ENCODE results near the gene PODXL. TPM values are rescaled to one million over a fixed set of nuclear protein-coding genes. Genes with fewer than 3 reads are reported as not detected.

PODXL gene
- total RNA-seq, 1 experiment from 2014 or later = 727 TPM

GRCh38 chr7:131507592-131508331 lies 48.7 kb downstream of the PODXL start:
- WGBS (ENCODE audit: extremely low coverage, insufficient read length, low lambda C conversion rate) = no CpG with 5 or more reads among the region's 14 CpGs
- Histone ChIP-seq H2BK5ac (ENCODE audit: insufficient read length, low read length) (no peak overlapping the region), H3K9ac (ENCODE audit: extremely low read depth, insufficient read length, low read length) (no peak overlapping the region), H3K4me2 (ENCODE audit: insufficient read depth, insufficient read length, low read length) (no peak overlapping the region), H3K9me3 (ENCODE audit: control insufficient read depth, low read depth, low read length) (no peaks in the 10 kb centered on the region), H4K91ac (ENCODE audit: insufficient read length, low read depth, low read length) (no peak overlapping the region), H3K23me2 (ENCODE audit: insufficient read length, low read depth, low read length, poor library complexity, severe bottlenecking) (no peaks in the 10 kb centered on the region), H2AFZ (ENCODE audit: low read length) (no peak overlapping the region), H3K4me1 (ENCODE audit: insufficient read depth, low read length) (no peaks in the 10 kb centered on the region), H4K20me1 (ENCODE audit: control insufficient read depth, insufficient read depth, insufficient read length) (peaks cover 3% of the 10 kb centered on the region), H3K14ac (ENCODE audit: insufficient read depth, low read length) (no peak overlapping the region), H4K5ac (ENCODE audit: insufficient read length, low read depth, low read length) (no peak overlapping the region), H2BK20ac (ENCODE audit: low read depth, low read length, poor library complexity, severe bottlenecking) (no peak overlapping the region), H2BK120ac (ENCODE audit: low read depth, low read length, poor library complexity, severe bottlenecking) (no peak overlapping the region), H3K27ac (ENCODE audit: insufficient read length, low read depth, low read length) (no peak overlapping the region), H2BK15ac (ENCODE audit: low read depth, low read length) (no peak overlapping the region), H3K27me3 (ENCODE audit: insufficient read depth, low read length) (no peaks in the 10 kb centered on the region), H3K56ac (ENCODE audit: insufficient read length, low read depth, low read length) (no peak overlapping the region), H3K18ac (ENCODE audit: insufficient read length, low read depth, low read length) (no peak overlapping the region), H3T11ph (ENCODE audit: low read length) (no peak overlapping the region), H3K4ac (ENCODE audit: low read depth, low read length) (no peak overlapping the region), H2AK5ac (ENCODE audit: insufficient read length, low read length) (no peak overlapping the region), H4K8ac (replicated peaks; ENCODE audit: insufficient read length, low read depth, low read length) (no peak overlapping the region), H2BK12ac (ENCODE audit: insufficient read length, low read depth, low read length) (no peak overlapping the region), H3K79me1 (ENCODE audit: insufficient read depth, low read depth, low read length, poor library complexity, severe bottlenecking) (peaks cover 10% of the 10 kb centered on the region), H3K79me2 (ENCODE audit: insufficient read depth, low read length) (peaks cover 10% of the 10 kb centered on the region; the same call in 1 of the 2 replicates), H3K23ac (ENCODE audit: insufficient read length, low read depth, low read length) (no peak overlapping the region)
- peaks cover 36 to 62% of the 10 kb centered on the region in 2 experiments for H3K4me1 Mint-ChIP-seq
- H3K36me3 Mint-ChIP-seq (ENCODE audit: insufficient read depth in 1 of 3, low read depth in 3 of 3) = peaks cover 85 to 95% (median 95%) of the 10 kb centered on the region in 3 experiments
- peak overlapping the region in 1 of 2 experiments; percentile 48; a peak in 1 of 5 replicates for H3K4me3 Mint-ChIP-seq
- peak; percentile 74 for TF ChIP-seq CTCF (conservative IDR thresholded peaks at IDR 0.05)
- no peak for DNase-seq
- peaks cover 2% of the 10 kb centered on the region for H3K27me3 Mint-ChIP-seq (ENCODE audit: low read depth)
- H3K27ac Mint-ChIP-seq = peak overlapping the region; percentile 52 to 99 (median 79)
- H3K9me3 Mint-ChIP-seq = no peaks in the 10 kb centered on the region; a peak in 1 of 5 replicates
